HepG2 (cell line): ENCODE results near the gene ASL. TPM values are rescaled to one million over a fixed set of nuclear protein-coding genes. Genes with fewer than 3 reads are reported as not detected.

ENCODE experiments used
- CBX2 ChIP-seq, 2 experiments: fragments of 200-600 bp in 1 of 2; sonication (generic); formaldehyde crosslinking in 1 of 2; IDR thresholded peaks; 2 replicates each; pipeline versions ENCODE4 v1.7.0 to v1.8.1; 2018 to 2022; ENCODE audit warnings: low read depth in 2 of 2, low read length in 1 of 2, mild to moderate bottlenecking in 1 of 2, missing genetic modification reagents in 1 of 2
- CBX5 ChIP-seq: sonication (generic); formaldehyde crosslinking; IDR thresholded peaks from 2 replicates; pipeline ENCODE4 v1.4.0; 2020; ENCODE audit warnings: missing genetic modification reagents, borderline replicate concordance
- CENPX ChIP-seq: sonication (generic); formaldehyde crosslinking; IDR thresholded peaks from 2 replicates; pipeline ENCODE4 v1.9.0; 2021; ENCODE audit warnings: mild to moderate bottlenecking, missing genetic modification reagents, moderate library complexity
- CHCHD3 ChIP-seq: sonication (generic); formaldehyde crosslinking; IDR thresholded peaks from 2 replicates; pipeline ENCODE4 v1.8.0; 2022; ENCODE audit warnings: mild to moderate bottlenecking, missing genetic modification reagents, moderate library complexity
- CREB1 ChIP-seq, 2 experiments: fragments of 450-650 bp in 1 of 2; IDR thresholded peaks; 2 replicates each; pipeline ENCODE4 v1.6.1; 2016 to 2017; ENCODE audit warnings: control low read depth in 1 of 2, mild to moderate bottlenecking in 1 of 2, missing compliant biosample characterization in 1 of 2, missing genetic modification characterization in 1 of 2
- ELF3 ChIP-seq: IDR thresholded peaks from 2 replicates; pipeline ENCODE4 v1.6.1; 2016; ENCODE audit warnings: missing genetic modification reagents, missing compliant biosample characterization
- ETV6 ChIP-seq: sonication (generic); formaldehyde crosslinking; conservative IDR thresholded peaks from 2 replicates; pipeline ENCODE4 v1.4.0; 2020; ENCODE audit warnings: missing genetic modification reagents
- FOXK1 ChIP-seq: sonication (generic); formaldehyde crosslinking; IDR thresholded peaks from 2 replicates; pipeline ENCODE4 v1.4.0; 2020; ENCODE audit warnings: low read depth, missing genetic modification reagents, borderline replicate concordance
- GATAD2A ChIP-seq: IDR thresholded peaks from 2 replicates; pipeline ENCODE4 v1.6.1; 2016
- NFYC ChIP-seq: IDR thresholded peaks from 2 replicates; pipeline ENCODE4 v1.6.1; 2016; ENCODE audit warnings: missing genetic modification reagents, missing compliant biosample characterization
- RFX5 ChIP-seq: IDR thresholded peaks from 2 replicates; pipeline ENCODE4 v1.6.1; 2011; ENCODE audit warnings: low read depth, low read length, improper control_type of control experiment
- SSRP1 ChIP-seq: IDR thresholded peaks from 2 replicates; pipeline ENCODE4 v1.6.1; 2016; ENCODE audit warnings: control low read depth
- ZFAT ChIP-seq: sonication (generic); formaldehyde crosslinking; conservative IDR thresholded peaks from 2 replicates; pipeline ENCODE4 v1.8.1; 2023; ENCODE audit warnings: missing genetic modification reagents, inconsistent platforms
- ZNF24 ChIP-seq: fragments of 450-650 bp; IDR thresholded peaks from 2 replicates; pipeline ENCODE4 v1.6.1; 2017; ENCODE audit warnings: antibody characterized with exemption, mild to moderate bottlenecking
- ZNF333 ChIP-seq: sonication (generic); formaldehyde crosslinking; IDR thresholded peaks from 2 replicates; pipeline ENCODE4 v1.4.0; 2020; ENCODE audit warnings: mild to moderate bottlenecking, missing genetic modification reagents, borderline replicate concordance
- ZNF343 ChIP-seq: sonication (generic); formaldehyde crosslinking; IDR thresholded peaks from 2 replicates; pipeline ENCODE4 v1.4.0; 2020; ENCODE audit warnings: mild to moderate bottlenecking, missing genetic modification reagents
- ZNF619 ChIP-seq: sonication (generic); formaldehyde crosslinking; IDR thresholded peaks from 2 replicates; pipeline ENCODE4 v1.4.0; 2020; ENCODE audit warnings: mild to moderate bottlenecking, missing genetic modification reagents
- ZNF792 ChIP-seq: IDR thresholded peaks from 2 replicates; pipeline ENCODE4 v1.6.1; 2016
- ZSCAN9 ChIP-seq: IDR thresholded peaks from 2 replicates; pipeline ENCODE4 v1.6.1; 2016; ENCODE audit warnings: borderline replicate concordance
- polyA plus RNA-seq, 8 experiments: library from polyadenylated mRNA; depleted of rRNA in 3 of 8; stranded (reverse) in 7 of 8; unstranded in 1 of 8; fragments of >200 nt; fragmentation: Illumina TruSeq in 4 of 8; extraction: Trizol in 4 of 8; gene quantifications; 2 replicates each; pipeline versions ENCODE4 v1.2.1 to v1.2.3, GENCODE V29; 2011 to 2016; ENCODE audit warnings: low read depth in 4 of 8, missing spikeins in 1 of 8, mixed read lengths in 1 of 8; ENCODE audit not compliant: insufficient read depth in 1 of 8
- total RNA-seq, 5 experiments: library from RNA; depleted of rRNA; stranded (reverse); fragments of >200 nt; fragmentation: Illumina TruSeq; extraction: Trizol; gene quantifications; 2 replicates each; pipeline ENCODE4 v1.2.3, GENCODE V29; 2016; ENCODE audit warnings: low read depth in 1 of 5
- TF ChIP-seq, protein P1 (sequence below), 2 experiments: sonication (generic) in 1 of 2; formaldehyde crosslinking in 1 of 2; IDR thresholded peaks; 2 replicates each; pipeline versions ENCODE4 v1.6.1 to v1.9.0; 2014 to 2022; ENCODE audit warnings: antibody characterized with exemption in 1 of 2, borderline replicate concordance in 1 of 2, inconsistent platforms in 1 of 2, low read depth in 1 of 2, missing genetic modification reagents in 1 of 2
- TF ChIP-seq, protein P2 (sequence below): sonication (generic); formaldehyde crosslinking; IDR thresholded peaks from 2 replicates; pipeline ENCODE4 v1.4.0; 2020; ENCODE audit warnings: missing genetic modification reagents
- TF ChIP-seq, protein P3 (sequence below), 2 experiments: fragments of 450-650 bp in 1 of 2; sonication (generic) in 1 of 2; formaldehyde crosslinking; IDR thresholded peaks; 2 replicates each; pipeline versions ENCODE4 v1.5.0 to v1.8.0; 2020 to 2022; ENCODE audit warnings: mild to moderate bottlenecking in 1 of 2, missing genetic modification reagents in 1 of 2

Gene ASL
- total and polyA plus RNA-seq, 2 of the 13 experiments (the other 11 are each of a cell fraction or from before 2014, with no cell fraction given): 71.4 to 96.5 TPM

DNA sequence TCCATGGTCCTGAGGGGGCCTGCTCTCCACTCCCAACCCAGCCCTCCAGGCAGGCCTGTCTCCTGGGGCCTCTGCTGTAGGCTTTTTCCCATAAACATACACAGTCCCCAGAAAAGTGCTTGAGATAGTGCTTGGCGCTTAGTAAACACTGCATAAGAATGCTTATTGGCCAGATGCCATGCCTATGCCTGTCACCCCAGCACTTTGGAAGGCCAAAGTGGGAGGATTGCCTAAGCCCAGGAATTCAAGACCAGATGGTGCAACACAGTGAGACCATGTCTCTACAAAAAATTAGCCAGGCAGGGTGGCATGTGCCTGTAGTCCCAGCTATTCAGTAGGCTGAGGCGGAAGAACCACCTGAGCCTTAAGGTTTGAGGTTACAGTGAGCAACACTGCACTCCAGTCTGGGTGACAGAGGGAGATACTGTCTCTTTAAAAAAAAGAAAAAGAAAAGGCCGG, 24.6 kb upstream of the ASL start (continued):
- TF ChIP-seq ZNF619 (no peak), CBX2 (IDR thresholded peaks at IDR 0.05; ENCODE audit: low read depth, low read length) (no peak), CBX2 (CRISPR knock-in tag; IDR thresholded peaks at IDR 0.05; ENCODE audit: low read depth) (no peak), ZNF343 (CRISPR knock-in tag) (no peak), GATAD2A (CRISPR knock-in tag) (peak; percentile 90), CBX5 (peak; percentile 62; the same call in 1 of the 2 replicates), ELF3 (CRISPR knock-in tag) (0 out of 2 replicates have a peak, but pooled peaks have one; percentile 26), FOXK1 (CRISPR knock-in tag) (peak; percentile 28; the same call in 1 of the 2 replicates), ETV6 (no peak), ZSCAN9 (CRISPR knock-in tag) (0 out of 2 replicates have a peak, but pooled peaks have one; percentile 18), ZNF333 (CRISPR knock-in tag) (no peak), ZNF792 (CRISPR knock-in tag) (peak; percentile 90), ZNF24 (no peak), CHCHD3 (no peak), ZFAT (no peak), RFX5 (no peak), NFYC (CRISPR knock-in tag) (0 out of 2 replicates have a peak, but pooled peaks have one; percentile 13), CREB1 (IDR thresholded peaks at IDR 0.05) (no peak), CREB1 (CRISPR knock-in tag; IDR thresholded peaks at IDR 0.05) (no peak), SSRP1 (CRISPR knock-in tag) (0 out of 2 replicates have a peak, but pooled peaks have one; percentile 35), CENPX (CRISPR knock-in tag) (no peak)
- TF ChIP-seq, protein P1, sequence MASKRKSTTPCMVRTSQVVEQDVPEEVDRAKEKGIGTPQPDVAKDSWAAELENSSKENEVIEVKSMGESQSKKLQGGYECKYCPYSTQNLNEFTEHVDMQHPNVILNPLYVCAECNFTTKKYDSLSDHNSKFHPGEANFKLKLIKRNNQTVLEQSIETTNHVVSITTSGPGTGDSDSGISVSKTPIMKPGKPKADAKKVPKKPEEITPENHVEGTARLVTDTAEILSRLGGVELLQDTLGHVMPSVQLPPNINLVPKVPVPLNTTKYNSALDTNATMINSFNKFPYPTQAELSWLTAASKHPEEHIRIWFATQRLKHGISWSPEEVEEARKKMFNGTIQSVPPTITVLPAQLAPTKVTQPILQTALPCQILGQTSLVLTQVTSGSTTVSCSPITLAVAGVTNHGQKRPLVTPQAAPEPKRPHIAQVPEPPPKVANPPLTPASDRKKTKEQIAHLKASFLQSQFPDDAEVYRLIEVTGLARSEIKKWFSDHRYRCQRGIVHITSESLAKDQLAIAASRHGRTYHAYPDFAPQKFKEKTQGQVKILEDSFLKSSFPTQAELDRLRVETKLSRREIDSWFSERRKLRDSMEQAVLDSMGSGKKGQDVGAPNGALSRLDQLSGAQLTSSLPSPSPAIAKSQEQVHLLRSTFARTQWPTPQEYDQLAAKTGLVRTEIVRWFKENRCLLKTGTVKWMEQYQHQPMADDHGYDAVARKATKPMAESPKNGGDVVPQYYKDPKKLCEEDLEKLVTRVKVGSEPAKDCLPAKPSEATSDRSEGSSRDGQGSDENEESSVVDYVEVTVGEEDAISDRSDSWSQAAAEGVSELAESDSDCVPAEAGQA (IDR thresholded peaks at IDR 0.05; ENCODE audit: low read depth): no peak
- TF ChIP-seq, protein P1 (CRISPR knock-in tag; IDR thresholded peaks at IDR 0.05; ENCODE audit: borderline replicate concordance): no peak
- TF ChIP-seq, protein P2, sequence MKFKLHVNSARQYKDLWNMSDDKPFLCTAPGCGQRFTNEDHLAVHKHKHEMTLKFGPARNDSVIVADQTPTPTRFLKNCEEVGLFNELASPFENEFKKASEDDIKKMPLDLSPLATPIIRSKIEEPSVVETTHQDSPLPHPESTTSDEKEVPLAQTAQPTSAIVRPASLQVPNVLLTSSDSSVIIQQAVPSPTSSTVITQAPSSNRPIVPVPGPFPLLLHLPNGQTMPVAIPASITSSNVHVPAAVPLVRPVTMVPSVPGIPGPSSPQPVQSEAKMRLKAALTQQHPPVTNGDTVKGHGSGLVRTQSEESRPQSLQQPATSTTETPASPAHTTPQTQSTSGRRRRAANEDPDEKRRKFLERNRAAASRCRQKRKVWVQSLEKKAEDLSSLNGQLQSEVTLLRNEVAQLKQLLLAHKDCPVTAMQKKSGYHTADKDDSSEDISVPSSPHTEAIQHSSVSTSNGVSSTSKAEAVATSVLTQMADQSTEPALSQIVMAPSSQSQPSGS (CRISPR knock-in tag): peak; percentile 54; the same call in 1 of the 2 replicates
- TF ChIP-seq, protein P3, sequence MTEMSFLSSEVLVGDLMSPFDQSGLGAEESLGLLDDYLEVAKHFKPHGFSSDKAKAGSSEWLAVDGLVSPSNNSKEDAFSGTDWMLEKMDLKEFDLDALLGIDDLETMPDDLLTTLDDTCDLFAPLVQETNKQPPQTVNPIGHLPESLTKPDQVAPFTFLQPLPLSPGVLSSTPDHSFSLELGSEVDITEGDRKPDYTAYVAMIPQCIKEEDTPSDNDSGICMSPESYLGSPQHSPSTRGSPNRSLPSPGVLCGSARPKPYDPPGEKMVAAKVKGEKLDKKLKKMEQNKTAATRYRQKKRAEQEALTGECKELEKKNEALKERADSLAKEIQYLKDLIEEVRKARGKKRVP (CRISPR knock-in tag; IDR thresholded peaks at IDR 0.05): peak in 1 of 2 experiments; percentile 92; a peak in 2 of 4 replicates
